ENCODE results near the gene CPB2.

Gene CPB2

DNA sequence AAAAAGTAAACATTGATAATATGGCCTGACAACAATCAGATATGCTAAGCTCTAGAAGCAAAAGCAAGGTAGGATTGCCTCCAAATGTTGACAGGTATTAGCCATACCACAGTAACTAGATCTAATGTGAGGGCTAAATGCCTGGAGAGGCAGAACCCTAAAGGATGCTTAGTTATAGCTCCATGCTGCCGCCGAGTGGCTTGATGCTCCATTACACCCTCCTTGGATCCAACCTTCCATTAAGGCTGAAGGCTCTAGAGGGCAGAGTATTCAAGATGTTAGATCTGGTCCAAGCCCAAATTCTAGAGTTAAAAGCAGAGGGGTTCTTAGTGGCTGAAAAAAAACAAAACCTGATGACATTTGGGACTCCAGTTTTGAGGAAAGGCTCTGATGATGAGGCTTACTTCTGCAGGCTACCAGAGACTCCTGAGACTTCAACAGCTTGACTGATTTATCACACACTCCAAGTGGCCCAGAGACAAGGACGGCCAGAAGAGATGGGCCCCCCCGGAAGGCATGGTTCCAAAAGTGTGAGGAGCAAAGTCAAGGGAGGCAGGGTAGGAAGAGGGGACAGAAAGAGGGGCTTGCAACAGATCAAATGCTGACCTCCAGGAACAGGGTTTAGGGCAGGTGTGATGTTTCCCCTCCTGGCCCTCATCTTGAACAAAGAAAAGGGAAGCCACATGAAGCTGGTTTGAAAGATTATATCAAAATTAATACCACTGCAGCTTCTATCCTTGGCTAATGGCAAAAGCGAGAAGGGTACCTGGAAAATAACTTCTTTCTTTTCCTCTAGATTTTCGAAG is 21.9 kb upstream of the CPB2 start:
- DNase-seq = peak; percentile 46

DNA sequence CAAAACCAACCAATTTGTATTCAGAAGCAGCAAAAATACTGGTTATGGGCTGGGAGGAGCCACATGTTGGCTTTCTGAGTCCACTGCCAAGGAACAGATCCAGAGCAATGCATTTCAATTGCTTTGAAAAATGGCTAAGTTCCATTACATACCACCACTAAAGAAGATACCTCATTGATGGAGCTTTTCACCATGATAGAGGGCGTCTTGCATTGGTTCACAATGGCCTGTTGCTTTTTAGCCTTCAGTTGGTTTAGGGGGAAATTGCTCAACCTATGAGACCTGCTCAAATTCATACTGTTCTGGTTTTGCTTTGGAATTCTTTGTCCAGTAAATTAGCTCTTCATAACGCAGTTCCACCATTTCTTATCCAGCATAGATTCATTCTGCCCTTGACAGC is 21.2 kb upstream of the CPB2 start:
- DNase-seq = no peak

DNA sequence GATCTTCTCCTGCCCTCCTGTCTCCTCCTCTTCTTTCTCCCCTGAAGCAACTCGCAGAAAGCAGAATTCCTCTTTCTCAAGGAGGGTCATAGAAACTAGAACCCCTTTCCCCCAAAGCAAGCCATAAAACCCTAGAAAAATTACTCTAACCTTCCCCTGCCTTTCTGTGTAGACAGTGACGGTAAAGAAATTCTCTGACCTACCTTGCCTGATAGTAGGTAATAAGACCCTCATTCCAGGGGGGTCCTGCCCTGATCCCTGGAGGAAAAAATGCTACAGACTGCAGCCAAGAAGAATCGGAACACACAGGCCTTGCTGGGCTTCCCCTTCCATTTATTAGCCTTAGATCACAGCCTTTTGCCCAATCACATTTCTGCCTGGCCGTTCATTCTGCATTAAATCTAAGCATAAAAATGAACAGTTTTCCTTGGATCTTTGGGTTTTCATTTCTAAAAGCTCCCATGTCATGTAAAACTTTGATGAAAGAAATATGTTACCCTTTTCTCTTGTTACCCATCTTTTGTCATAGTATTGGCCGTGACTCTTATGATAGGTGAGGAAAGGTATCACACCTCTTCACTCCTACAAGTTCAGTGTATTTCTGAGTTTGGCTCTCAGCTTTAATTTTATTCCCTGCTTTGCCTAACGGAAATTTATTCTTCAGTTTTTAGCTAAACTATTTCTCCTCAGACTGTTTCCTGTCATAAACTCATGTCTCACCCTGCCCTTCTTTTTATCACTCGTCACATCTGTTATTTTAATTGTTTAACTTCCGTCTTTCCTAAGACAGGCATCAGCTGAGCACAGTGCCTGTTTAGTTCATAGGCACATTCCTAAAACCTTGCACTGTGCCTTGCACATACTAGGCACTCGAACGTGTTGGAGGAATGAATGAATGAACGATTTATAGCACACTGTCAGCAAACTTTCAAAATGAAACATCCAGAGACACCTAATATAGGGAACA is 20.4 kb upstream of the CPB2 start:
- DNase-seq = no peak

DNA sequence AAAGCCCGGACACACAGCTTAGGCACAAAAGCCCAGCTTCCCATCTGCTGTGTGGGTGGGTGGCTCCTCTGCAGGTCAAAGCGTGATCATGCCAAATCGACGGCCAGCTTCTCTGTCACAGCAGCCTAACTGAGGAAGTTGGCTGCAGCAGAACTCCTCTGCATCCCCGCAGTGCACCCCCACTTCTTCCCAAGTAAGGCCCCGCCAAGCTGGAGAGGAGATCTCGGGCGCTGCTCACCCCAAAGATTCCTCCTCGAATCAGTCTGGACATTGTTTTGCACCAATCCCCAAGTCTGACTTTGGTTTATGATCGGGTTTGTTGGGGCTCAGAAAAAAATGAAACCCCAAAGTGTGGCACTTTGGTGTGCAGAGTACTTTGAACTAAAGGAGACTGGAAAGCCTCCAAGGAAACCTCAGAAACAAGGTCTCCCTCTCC is 19.7 kb upstream of the CPB2 start:
- peak; percentile 6 for DNase-seq

DNA sequence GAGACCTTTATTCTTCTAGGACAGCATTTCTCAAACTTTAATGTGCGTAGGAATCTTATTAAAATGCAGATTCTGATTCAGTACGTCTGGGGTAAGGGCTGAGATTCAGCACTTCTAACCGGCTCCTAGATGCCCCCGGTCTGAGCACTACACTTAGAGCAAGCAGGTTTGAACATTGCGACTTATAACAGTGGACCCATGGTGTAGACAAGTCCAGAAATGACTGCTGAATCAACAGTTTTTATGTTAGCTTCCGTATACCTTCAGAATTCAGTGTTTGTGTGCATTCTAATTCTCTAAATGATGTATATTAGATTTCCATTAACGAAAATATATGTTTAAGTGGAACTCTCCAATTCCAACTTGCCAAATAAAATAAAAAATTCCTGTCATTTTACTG is 17.5 kb upstream of the CPB2 start:
- no peak for DNase-seq

DNA sequence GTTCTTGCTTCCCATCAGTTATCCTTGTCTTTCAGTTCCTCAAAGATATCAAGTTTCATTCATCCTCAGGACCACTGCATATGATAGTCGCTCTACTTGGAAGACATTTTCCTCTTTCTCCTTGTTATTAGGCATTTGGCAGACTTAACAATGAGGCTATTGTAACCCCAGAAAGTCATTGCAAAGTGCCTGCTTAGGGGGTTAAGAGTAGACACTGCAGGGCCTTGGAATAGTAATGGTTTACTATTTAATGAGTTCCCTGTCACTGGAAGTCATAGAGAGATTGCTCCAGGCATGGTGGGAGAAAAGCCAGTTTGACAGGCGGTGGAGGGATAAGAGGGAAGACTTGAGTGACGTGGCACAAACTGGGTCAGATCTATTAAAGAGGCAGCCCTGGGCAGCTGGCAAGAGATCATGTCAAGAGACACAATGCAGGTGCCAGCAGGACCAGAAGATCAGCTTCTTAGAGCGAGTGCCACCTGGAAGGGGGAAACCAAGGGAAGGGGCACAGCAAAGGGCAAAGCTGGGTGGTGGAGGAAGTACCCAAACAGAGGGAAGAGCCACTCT is 16.8 kb upstream of the CPB2 start:
- DNase-seq = no peak

DNA sequence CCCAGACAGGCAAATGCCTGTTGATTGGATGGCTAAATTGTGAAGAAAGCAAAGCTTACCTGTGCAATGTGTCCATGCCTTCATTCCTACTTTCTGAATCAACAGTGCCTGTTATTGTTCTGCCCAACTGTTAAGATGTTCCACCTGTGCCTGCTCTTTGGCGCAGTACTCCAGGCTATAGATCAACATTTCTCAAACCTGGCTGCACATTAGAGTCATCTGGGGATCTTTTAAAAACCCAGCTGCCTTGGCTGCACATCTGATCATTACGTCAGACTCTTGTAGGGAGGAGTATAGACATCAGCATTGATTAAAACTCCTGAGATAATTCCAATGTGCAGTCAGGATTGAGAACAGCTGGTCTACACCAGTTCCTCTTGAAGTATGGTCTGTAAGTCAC is 16.2 kb upstream of the CPB2 start:
- no peak for DNase-seq

DNA sequence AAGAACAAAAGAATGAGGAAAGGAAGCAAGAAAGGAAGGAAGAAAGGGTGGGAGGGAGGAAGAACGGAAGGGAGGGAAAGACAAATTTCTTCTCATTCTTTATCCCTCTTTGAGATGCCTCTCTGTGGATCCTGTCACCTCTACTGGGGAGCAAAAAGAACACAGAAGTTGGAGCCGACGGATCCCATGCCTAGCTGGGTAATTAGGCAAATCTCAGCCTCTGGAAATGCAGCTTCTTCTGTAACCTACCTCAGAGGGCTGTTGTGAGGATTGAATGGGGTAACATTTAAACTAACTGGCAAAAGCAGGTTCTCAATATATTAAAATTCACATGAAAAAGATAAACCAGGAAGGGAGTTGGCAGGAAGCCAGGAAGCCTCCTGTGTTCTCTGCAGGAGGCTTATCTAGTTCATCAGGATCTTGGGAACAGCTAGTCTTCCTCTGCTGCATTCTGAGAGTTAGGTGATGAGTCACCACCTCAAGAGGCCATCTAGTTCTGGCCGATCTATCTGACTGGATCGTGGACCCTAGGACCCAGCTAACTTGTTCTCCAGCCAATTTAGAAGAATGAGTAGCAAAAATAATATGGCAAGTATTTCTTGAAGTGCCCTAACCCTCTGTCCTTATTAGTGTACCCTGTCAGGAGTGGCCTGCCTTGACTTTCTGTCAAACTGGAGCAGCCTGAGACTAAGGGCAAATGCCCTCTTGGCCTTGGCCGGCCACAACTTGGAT is 15.2 kb upstream of the CPB2 start:
- DNase-seq = no peak

DNA sequence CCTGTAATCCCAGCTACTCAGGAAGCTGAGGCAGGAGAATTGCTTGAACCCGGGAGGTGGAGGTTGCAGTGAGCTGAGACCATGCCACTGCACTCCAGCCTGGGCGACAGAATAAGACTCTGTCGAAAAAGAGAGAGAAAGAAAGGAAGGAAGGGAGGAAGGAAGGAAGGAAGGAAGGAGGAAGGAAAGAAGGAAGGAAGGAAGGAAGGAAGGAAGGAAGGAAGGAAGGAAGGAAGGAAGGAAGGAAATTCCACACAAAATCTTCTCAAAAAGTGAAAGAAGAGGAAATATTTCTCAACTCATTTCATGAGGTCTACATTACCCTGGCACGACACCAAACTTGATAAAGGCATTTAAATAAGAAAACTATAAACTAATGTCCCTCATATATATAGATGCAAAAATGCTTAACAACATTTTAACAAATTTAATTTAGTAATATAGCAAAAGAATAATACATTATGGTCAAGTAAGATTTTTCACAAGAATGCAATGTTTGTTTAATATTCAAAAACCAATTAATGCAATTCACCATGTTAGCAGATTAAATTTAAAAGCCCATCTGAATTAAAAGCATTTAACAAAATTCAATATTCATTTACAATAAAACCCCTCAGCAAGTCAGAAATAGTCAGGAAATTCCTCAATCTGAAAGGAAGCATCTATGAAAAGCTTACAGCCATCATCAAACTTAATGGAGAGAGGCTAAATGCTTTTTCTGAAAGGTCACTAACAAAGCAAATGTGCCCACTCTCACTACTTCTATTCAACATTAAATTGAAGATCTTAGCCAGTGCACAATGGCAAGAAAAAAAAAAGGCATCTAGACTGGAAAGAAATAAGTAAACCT is 12.0 kb upstream of the CPB2 start:
- no peak for DNase-seq

DNA sequence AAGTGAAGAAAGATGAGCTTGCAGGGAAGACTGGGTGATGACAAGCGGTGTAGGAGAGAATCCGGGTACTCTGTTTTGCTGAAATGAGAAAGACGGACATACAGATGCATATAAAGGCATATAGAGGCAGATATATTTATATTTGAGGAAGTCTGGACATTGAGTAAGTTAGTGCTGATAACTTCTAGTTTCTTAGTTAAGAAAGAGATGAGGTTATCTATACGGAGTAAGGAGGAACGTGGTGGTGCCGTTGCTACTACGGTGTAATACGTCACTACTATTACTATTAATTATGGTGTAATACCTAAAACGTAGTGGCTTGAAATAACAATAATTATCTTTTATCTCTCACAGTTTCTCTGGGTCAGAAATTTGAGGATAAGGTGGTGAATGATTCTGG is 9.8 kb upstream of the CPB2 start:
- no peak for DNase-seq

DNA sequence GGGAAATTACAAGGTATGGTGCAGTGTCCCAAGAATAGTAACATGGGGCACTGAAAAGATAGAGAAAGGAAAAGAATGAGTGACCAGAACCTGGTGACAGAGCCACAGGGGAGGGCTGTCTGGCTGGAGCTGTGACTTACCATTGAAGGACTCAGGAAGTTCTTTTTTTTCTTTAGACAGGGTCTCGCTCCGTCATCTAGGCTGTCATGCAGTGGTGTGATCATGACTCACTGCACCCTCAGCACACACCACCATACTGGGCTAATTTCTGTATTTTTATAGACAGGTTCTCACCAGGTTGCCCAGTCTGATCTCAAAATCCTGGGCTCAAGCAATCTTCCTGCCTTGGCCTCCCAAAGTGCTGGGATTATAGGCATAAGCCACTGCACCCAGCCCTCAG is 8.8 kb upstream of the CPB2 start:
- no peak for DNase-seq

DNA sequence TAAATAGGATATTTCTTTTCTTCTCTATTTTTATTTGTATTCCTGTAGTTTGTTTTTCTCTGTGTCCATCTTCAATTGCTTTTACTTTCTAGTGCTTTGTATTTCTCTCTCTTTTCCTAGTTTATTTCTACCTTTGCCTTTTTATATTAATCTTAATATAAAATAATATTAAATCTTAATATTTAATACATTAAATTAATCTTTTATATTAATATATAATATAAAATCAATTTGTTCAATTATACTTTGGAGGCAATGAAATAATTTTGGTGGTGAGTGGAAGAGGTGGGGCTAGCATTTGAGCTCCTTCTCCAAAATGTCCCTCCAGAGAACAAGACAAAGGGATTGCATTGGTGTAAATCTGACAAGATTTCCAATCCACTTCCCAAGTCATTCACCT is 6.3 kb upstream of the CPB2 start:
- DNase-seq = no peak

DNA sequence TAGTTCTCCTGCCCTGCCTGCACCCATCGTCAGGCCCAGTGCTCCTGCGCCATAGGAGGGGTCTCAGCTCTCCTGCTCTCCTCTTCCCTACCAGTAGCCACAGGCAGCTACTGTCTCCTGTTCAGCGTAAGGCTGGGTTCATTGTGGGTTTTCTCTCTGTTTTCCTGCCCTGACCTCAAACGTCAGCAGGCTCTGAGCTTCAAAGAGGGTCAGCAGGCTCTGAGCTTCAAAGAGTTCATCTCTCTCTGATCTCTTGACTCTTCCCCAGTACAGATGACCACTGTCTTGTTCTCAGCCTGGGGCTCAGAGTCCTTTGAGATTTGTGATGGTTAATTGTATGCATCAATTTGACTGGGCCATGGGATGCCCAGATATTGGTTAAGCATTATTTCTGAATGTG is 4.6 kb upstream of the CPB2 start:
- no peak for DNase-seq

DNA sequence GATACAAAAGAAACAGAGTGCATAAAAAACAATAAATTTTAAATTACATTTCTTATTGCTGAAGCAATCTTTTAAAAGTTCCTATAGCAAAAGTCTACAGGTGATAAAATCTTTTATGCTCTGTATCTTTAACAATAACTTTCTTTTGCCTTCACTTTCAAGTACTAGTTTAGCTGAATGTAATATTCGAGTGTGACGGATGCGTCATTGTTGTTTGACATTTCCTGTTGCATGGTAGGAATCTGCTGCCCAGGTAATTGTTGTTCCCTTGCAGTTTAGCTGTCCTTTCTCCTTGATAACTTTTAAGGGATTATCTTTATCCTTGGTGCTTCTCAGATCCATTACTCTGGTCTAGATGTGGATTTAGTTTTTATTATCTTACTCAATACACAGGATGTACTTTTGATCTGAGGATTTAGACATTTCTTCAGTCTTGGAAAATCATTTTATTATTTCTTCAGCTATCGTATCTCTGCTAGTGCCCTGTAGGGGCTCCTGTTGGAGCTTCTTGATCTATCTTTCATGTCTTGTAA is 2.1 kb upstream of the CPB2 start:
- no peak for DNase-seq

DNA sequence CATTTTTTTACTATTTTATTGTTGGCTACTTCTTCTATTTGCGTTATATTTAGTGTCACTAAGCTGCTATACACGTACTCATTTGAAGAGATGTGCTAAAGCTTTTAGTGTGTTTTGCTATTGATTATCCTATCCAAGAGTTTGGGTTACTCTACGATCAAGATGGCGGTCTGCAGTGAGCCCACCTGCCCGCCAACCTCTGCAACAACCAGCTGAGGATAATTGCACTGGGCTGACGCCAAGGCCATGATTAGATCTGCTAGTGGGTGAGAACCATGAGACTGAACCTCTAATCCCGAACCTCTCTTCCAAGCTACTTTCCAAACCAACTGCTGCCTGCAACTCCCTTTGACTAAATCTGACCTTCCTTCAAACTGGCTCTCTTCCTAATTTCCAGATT is 1.8 kb downstream of the CPB2 start:
- no peak for DNase-seq

DNA sequence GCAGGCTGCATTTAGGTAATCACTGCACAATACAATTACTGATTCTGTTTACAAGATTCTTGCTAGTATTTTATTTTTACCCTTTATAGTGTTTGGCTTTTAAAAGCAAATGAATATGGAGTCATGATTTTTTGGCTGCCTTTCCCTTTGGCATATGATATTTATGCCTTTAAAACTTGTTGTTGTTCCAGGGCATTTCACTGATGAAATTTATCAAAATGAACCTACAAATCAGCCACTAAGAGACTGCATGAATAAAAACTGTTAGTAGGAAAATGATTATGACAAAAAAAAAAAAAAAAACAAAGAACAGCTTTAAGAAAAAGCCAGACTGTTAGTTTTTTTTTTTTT is 2.6 kb downstream of the CPB2 start:
- DNase-seq = no peak

DNA sequence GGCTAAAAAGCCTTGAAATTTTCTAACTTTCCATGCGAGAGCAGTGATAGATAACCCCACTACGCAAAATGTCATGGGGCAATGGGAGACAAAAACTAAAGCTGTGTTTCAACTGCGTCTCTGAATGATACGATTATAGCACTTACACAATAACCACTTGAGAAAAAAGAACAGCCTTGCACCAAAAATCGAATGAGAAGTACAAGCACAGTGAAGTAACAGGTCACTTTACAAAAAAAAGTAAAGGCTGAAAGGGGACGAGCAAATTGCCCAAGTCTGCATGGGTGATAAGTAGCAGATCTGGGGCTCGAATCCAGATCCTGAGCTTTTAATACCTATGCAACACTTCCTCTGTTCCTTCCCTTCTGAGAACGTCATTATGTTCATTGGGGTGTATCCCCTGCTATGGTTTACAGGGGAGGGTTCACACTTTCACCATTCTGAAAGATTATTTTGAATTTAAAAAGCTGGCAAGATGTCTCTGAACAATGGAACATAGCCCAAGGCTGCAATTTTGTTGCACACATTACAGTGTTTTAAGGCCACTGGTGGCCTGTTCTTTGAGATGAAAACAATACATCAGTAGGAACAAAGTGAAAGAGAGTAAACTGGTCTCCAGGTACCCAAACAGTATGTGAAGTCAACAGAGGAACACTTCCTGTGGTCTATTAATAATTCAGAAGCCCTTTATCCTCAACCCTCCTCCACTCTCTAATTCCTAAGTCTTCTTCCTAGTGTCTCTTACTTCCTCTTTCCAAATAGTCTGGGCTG is 3.2 kb downstream of the CPB2 start:
- no peak for DNase-seq

DNA sequence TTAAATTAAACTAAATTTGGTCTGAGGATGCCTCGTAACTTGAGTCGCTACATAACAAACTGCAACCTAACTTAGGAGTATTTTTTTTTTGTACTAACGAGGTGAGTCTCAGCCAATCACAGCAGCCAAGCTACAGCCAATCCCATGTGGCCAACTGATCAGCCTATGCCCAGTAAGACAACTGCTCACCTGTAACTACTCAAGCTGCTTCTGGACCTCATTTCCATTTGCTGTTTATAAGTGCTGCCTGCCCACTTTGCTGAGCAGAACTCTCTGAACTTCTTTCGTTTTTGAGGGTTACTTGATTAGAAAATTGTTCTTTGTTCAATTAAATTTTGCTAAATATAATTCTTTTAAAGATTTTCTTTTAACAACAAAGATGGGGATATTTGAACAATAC is 3.8 kb downstream of the CPB2 start:
- no peak for DNase-seq

DNA sequence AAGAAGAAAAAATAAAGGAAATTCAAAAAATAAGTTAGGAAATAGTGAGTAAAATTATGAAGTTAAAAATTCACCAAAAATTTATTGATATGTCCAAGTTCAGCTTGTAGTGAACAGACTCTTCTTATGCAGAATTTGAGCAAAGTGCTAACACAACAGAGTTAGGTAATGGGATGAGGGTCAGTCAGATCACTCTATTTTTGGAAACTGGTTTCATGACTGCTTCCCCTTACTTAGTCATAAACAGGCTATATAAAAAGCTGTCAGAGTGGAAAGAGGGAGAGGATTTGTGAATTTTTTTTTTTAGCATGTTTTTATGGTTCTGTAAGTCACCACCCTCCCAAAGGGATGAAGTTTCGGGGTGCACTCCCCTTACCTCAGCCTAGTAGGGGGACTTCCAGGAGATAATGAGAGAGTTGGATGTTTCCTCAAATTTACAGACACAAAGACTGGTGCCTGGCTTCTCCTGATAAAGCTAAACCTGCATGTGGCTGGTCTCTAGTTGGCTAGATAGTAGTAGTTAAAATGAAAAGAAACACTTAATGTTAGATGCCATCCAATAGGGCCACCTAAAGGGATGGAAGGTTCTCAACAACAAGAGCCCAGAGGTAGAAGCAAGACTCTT is 4.5 kb downstream of the CPB2 start:
- DNase-seq = no peak

DNA sequence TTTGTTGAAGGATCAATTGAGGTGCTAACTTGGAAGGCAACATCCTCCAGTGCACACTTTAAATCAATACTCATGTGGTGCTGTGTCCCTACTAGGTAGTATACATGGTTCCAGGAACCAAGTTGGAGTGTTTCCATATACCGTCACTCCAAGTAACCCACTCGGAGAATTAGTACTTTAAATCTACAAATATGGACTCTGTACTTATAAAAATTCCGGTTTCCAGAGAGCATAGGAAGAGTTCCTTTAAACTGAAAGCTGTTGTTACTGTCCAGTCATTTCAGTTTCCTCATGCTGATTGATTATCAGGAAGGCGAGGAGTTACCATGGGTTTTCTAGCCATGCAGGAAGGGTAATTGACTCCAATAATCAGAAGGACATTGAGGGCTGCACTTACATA is 7.2 kb downstream of the CPB2 start:
- DNase-seq = no peak

DNA sequence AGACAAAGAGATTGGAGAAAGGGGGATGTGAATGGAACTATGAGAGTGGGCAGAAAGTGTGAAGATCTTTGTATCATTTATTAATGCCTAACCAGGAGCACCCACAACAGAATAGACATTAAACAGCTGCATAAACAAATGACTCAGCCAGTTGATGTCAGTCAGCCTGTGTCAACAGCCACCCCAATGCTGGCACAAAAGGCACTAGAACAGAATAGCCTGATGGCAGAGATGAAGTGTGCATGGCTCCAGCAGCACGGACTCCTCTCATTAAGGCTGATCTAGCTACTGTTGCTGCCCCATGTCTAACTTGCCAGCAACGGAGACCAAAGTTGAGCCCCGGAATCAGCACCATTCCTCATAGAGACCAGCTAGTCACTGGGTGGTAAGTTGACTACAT is 7.8 kb downstream of the CPB2 start:
- no peak for DNase-seq

Measured in stimulated activated naive CD4-positive, alpha-beta T cell treated with Interleukin-2 at 50 U/mL for 16 hours (primary cell).